HL-60/S4 (cell line): ENCODE data around the gene SNED1.

ENCODE experiments used
- in situ Hi-C: fragments of 300-500 bp; cut with MboI; formaldehyde crosslinking; loops from 2 replicates; pipeline ENCODE4 v1.14.3; 2022; ENCODE audit warnings: low sequenced_read_pairs

The SNED1 gene

GRCh38 chr2:241066171-241066892 is 67.9 kb downstream of the SNED1 start:
- in situ Hi-C loops: no loop called here

GRCh38 chr2:241066893-241067341 is 68.5 kb downstream of the SNED1 start:
- in situ Hi-C loops: no loop called here

- in situ Hi-C loops: no loop called here
Observed at GRCh38 chr2:241067501-241068135, 69.2 kb downstream of the SNED1 start.

DNA sequence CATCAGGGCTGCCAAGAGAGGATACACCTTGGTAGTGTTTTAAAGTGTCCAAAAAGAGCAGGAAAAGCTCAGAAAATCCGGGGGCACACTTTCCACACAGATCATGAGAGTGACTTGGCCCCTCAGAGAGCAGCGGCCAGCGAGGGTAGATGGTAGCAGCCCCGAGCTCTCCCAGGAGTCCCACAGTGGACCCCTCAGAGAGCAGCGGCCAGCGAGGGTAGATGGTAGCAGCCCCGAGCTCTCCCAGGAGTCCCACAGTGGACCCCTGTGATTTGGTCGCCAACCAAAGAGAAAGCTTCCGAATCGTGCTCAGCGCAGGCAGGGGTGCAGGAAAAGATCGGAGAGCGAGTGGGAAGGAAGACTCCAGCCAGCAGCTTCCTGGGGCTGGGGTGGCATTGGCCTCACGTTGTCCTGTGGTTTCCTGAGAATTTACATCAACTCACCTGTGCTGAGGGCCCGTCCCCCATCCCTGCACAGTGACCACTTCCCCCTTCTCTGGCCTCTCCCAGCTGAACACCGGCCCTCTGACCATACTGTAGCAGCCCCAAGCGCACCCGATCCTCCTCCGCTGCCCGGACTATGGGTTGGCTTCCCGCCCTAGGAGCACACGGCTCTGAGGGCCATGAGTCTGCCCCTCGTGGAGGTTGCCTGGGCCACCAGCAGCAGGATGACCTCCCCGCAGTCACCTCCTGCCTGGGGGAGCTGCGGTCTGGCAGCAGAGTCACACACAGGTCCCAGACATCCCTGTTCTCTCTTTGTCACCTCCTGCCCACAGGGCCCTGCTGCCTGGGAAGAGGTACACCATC is 69.9 kb downstream of the SNED1 start:
- in situ Hi-C loops: no loop called here

DNA sequence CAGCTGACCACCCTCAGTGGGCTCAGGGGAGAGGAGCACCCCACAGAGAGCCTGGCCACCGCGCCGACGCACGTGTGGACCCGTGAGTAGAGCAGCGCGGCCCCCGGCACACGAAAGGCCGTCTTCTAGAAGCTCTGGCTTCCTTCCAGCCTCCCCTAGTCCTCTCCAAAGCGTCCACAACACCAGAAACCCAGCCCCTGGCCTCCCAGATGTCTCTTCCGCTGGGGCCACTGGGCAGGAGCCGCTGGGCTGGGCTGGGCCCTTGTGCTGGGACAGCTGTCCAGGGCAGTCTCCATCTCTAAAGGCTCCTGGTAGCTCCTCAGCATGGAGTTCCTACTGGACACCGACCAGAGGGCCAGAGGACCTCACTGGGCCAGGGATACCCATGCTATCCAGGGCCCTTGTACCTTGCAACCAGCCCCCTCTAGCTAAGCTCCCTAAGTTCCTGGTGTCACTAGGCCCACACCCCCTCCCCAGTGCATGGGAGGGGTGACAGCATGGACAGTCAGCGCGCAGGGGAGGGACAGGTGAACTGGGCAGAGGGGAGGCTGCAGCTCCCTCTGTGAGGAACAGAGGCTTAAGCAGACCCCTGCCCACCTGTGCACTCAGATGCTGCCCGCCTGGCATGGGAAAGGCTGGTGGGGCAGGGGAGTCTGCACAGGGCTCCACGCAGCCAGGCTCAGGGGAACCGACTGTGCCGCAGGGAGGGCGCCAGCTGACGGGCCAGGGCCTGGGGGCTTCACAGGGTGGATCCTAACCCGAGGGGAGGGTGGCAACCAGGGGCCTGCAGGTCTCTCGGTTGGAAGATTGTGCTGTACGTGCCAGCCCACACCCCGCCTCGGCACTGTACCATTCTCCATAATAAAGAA is 70.8 kb downstream of the SNED1 start:
- in situ Hi-C loops: no loop called here

DNA sequence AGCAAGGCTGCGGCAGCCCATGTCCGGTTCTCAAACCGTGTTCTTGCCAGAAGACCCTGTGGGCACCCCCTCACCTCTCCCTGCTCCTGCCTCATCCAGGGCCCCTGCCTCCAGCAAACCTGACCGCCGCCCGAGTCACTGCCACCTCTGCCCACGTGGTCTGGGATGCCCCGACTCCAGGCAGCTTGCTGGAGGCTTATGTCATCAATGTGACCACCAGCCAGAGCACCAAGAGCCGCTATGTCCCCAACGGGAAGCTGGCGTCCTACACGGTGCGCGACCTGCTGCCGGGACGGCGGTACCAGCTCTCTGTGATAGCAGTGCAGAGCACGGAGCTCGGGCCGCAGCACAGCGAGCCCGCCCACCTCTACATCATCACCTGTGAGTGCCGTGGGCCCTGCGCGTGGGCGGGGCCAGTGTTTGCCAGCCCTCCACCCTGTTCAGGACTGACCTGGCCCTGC is 71.4 kb downstream of the SNED1 start:
- in situ Hi-C loops: no loop called here

DNA sequence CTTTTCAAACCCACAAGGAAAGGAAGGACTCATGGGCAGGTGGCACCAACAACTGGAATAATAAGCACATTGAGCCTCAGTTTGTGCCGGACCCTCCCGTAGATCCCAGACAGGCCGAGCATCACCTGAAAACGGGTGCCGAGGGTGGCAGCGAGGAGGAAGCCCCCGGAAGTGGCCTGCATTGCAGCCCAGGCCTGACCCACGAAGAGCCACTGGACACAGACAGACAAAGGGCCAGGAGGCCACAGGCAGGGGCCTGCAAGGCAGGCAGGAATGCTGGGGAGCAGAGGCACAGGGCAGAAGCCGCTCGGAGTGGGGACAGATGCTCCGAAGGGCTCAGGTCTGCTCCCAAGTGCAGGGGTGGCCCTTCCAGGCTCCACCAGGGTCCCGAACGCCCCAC is 71.9 kb downstream of the SNED1 start:
- in situ Hi-C loops: no loop called here

GRCh38 chr2:241070811-241071676 is 72.6 kb downstream of the SNED1 start:
- in situ Hi-C loops: no loop called here

GRCh38 chr2:241071677-241072111 is 73.3 kb downstream of the SNED1 start:
- in situ Hi-C loops: no loop called here

DNA sequence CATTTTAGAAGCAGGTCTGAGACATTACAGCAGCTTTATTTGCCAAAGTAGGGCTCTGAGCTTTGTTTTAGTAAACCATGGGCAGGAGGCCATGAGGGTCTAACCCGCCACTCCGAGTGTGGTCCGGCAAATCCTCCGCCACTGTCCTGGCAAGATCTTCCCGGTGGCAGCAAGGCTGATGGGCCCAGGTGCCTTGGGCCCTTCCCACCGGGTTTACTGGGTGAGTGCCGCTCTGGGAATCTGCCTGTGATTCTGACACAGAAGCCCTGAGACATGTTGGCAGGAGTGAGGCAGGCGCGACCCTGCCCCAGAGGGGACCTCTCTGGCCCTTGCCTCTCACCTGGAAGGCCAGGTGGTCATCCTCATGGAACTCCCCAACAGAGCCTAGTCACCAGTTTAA is 73.7 kb downstream of the SNED1 start:
- in situ Hi-C loops: no loop called here

DNA sequence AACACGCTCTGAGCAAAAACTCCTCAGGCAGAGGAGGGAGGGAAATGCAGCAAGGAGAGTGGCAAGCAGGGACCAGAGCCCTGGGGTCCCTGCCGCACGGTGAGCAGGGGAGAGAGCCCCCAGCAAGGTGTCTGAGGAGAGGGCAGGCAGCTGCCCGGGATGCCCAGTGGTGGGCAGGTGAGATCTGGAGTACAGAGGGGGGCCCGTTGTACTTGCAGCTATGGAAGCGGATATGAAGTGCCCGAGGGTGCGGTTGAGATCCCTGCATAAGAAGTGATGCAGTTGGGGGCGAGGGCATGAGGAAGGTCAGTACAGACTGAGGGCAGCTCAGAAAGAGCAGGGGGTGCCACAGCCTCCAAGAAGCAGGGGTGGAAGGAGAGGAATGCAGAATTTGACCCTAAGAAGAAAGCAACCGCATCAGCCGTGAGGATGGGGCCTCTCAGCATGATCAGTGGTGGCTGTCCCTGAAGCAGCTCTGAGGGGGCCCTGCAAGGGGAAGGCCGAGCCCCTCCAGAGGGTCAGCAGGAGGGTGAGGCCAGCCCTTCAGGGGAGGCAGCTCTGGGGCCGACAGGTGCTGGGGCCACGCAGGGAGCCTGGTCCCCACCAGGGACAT is 74.2 kb downstream of the SNED1 start:
- in situ Hi-C loops: no loop called here

DNA sequence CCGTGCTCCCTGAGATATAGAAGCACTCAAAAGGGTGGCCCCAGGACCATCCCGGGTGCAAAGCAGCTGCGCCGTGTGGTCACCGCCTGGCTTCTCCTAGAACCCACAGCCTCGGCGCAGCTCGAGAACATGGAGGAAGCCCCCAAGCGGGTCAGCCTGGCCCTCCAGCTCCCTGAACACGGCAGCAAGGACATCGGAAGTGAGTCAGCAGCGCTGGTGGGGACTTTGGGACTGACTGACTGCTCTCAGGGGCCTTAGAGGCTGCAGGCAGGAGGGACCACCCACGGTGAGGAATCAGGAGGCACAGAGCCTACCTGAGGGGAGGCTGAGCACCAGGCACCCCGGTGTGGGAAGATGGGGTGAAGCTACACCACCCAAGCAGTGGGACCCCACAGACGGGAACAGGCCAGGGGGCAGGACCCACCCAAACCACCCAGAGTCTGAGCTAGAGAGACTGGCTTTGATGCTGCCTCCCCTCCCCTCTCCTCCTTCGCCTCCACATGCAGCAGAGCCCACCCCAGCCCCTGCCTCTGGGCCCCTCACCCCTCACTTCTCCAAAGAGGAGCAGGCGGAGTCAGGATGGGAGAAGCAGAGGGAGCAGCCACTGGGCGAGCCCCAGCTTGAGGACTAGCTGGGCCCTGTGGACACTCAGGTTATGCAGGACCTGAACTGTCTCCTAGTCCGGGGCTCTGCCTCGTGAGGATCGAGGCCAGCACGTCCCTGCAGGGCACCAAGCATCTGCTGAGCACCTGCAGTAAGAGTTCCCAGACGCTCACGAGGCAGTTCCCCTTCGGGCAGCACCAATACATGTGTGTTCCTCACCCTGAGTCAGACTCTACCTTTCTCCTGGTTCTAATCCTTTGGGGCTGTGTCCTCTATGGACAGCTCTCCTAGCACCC is 75.0 kb downstream of the SNED1 start:
- in situ Hi-C loops: no loop called here

GRCh38 chr2:241074065-241074818 is 75.8 kb downstream of the SNED1 start:
- in situ Hi-C loops: no loop called here

DNA sequence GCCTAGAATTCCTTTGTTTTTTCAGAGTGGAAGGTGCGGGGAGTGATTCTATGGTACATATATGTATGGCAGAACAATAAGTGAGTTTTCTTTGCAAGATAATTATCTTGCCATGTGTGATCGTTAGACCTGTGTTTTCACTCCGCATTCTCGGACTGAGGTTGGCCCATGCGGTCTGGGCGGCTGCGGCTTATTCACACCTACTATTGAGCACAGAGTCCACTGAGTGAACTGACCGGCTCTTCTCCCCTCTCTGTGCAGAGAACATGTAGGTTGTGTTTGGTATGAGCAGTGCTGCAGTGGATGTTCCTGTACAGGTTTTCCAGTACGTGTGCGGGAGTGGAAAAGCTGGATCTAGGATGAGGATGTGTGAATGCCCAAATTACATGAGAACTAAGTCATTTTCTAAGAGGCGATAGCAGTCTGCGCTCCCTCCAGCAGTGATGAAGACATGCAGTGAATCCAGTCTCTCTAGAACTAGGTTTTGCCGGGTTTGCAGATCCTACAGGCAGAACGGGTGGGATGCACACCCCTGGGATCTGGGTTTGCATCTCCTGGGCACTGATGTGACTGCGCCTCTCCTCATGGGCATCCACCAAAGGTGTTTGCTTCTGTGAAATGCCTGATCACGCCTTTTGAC is 76.6 kb downstream of the SNED1 start:
- in situ Hi-C loops: no loop called here

DNA sequence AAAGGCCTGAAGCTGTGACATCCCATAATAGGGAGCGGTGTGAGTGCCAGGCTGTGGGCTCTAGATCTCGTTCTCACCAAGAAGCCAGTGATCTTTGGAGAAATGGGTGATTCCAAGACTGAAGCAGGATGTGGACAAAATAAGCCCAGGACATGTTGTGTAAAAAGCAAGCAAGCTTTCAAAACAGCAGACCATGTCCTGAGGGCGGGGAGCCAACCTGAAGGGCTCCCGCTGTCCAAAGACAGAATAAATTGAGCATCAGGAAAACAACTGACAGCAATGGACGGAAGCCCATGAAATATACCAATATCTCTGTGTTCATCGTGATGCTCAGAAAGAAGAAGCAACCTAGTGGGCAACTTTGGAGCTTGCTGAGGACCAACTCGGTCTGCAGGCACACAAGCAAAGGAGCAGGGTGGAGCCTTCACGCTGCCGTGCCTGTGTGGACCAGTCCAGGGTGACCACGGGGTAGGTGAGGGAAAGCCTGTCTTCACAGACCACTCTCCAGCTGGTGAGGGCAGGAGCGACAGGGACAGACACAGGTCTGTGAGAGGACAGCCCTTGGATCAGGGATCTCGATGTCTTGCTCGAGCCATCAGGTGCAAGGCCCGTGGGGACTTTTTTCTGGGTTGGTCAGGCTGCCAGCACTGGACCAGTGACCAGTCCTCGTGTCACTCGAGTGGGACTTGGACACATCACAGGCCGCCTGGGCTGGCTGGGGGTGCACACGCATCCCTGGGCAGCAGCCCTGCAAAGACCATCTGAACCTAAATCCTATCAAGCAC is 82.2 kb downstream of the SNED1 start:
- in situ Hi-C loops: no loop called here

DNA sequence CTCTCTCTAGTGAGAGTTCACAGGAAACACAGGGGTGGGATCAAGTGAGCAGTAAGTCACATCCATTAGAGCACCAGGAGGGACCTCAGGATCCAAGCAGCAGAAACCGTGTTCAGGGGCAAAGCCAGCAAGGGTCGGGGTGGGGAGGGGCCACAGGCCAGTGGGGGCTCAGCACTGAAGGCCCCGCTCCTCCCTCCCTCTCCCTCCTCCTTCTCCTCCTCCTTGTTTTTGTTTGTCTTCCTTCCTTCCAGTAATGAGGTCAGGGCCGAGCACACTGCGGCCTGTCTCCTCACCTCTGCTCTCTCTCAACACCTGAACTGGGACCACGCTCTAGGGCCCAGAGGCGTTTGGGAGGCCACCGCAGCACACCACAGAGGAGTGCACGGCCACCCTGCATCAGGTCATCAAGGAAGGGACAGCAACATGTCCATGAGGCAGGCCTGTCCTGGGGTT is 82.8 kb downstream of the SNED1 start:
- in situ Hi-C loops: no loop called here
